Upper lobe of left lung (tissue), 6 donors: ENCODE measurements around the gene ZNF775. TPM values are rescaled to one million over a fixed set of nuclear protein-coding genes. Genes with fewer than 3 reads are reported as not detected.
A peak's percentile ranks its signal among the peaks of the same experiment; 100 is the strongest.

Source experiments
- ATAC-seq, 2 donors: fragments of 200-7000 bp; cut with Tn5 transposase; one replicate each; pipeline ENCODE4 v1.9.1; 2022; ENCODE audit warnings: mild to moderate bottlenecking in 2 of 2, moderate library complexity in 2 of 2; ENCODE audit not compliant: low FRiP score in 2 of 2
- DNase-seq, 2 donors: peaks; one replicate each; pipeline ENCODE4 v3.0.0-alpha.2; 2019 to 2020
- H3K27ac ChIP-seq, 4 donors: fragments of 200-600 bp; sonication (generic); one replicate each; pipeline ENCODE4 v1.5.1; 2016 to 2019
- H3K27me3 ChIP-seq, 4 donors: fragments of 200-600 bp; sonication (generic); one replicate each; pipeline ENCODE4 v1.5.1; 2017 to 2019
- H3K36me3 ChIP-seq, 4 donors: fragments of 200-600 bp; sonication (generic); one replicate each; pipeline ENCODE4 v1.5.1; 2016 to 2019
- H3K4me1 ChIP-seq, 4 donors: fragments of 200-600 bp; sonication (generic); one replicate each; pipeline ENCODE4 v1.5.1; 2018 to 2019
- H3K4me3 ChIP-seq, 4 donors: fragments of 200-600 bp; sonication (generic); one replicate each; pipeline ENCODE4 v1.5.1; 2017 to 2019; ENCODE audit warnings: mild to moderate bottlenecking in 2 of 4, moderate library complexity in 1 of 4
- H3K9me3 ChIP-seq, 4 donors: fragments of 200-600 bp; sonication (generic); one replicate each; pipeline ENCODE4 v1.5.1; 2018 to 2019
- CTCF ChIP-seq, 6 experiments: fragments of 450-650 bp in 4 of 6; fragments of 200-600 bp in 2 of 6; sonication (generic) in 2 of 6; IDR thresholded peaks; one replicate each; pipeline ENCODE4 v1.5.1; 2016 to 2019; ENCODE audit warnings: antibody characterized with exemption in 6 of 6
- EP300 ChIP-seq, 4 donors: sonication (generic); formaldehyde crosslinking; IDR thresholded peaks; one replicate each; pipeline ENCODE4 v1.5.1; 2017; ENCODE audit warnings: antibody characterized with exemption in 4 of 4, control low read depth in 2 of 4
- POLR2A ChIP-seq, 4 donors: fragments of 450-650 bp; IDR thresholded peaks; one replicate each; pipeline ENCODE4 v1.5.1; 2016 to 2017; ENCODE audit warnings: antibody characterized with exemption in 4 of 4, mild to moderate bottlenecking in 2 of 4
- POLR2AphosphoS5 ChIP-seq, 2 donors: sonication (generic); formaldehyde crosslinking; IDR thresholded peaks; one replicate each; pipeline ENCODE4 v1.5.1; 2017; ENCODE audit warnings: antibody characterized with exemption in 2 of 2
- WGBS, 2 donors: methylation state at CpG; one replicate each; pipeline ENCODE4 v1.1.5; 2017 to 2018; 5-methylcytosine and 5-hydroxymethylcytosine counted together
- total RNA-seq, 6 donors: library from RNA; depleted of rRNA in 4 of 6; stranded (reverse); fragments of >200 nt in 4 of 6; gene quantifications; one replicate each; pipeline versions ENCODE4 v1.1.0 to v1.2.1, GENCODE V29; 2016 to 2021
- donor health status: DM: no; HTN: no; CAD: no; lungs with moderate emphysema.
- donor health status: DM: no; HTN: yes; CAD: no; lungs with severe emphysema.

ZNF775 gene
- total RNA-seq, 6 donors from 2014 or later = 3.0 to 6.5 (median 5.5) TPM

- no peak overlapping the region for H3K4me3 ChIP-seq
- TF ChIP-seq EP300 (IDR thresholded peaks at IDR 0.05) (no peak), CTCF (IDR thresholded peaks at IDR 0.05) (no peak), POLR2A (IDR thresholded peaks at IDR 0.05) (no peak), POLR2AphosphoS5 (IDR thresholded peaks at IDR 0.05) (no peak)
- WGBS, 2 donors = 96 to 98% methylated on average over 35 to 91 of the region's 91 CpGs
- peak in 1 of 2 donors; percentile 84 for DNase-seq
- ATAC-seq = no peak
- no peak overlapping the region for H3K27ac ChIP-seq
- peaks cover 0 to 23% (median 13%) of the 10 kb centered on the region in 4 donors for H3K36me3 ChIP-seq
- no peaks in the 10 kb centered on the region for H3K27me3 ChIP-seq
- no peaks in the 10 kb centered on the region for H3K4me1 ChIP-seq
- no peaks in the 10 kb centered on the region for H3K9me3 ChIP-seq
Measured at GRCh38 chr7:150397346-150398107, 18.4 kb downstream of the ZNF775 start.

- Histone ChIP-seq H3K27me3 (no peaks in the 10 kb centered on the region), H3K27ac (no peak overlapping the region), H3K9me3 (no peaks in the 10 kb centered on the region), H3K36me3 (peaks cover 0 to 23% (median 13%) of the 10 kb centered on the region in 4 donors), H3K4me1 (no peaks in the 10 kb centered on the region), H3K4me3 (no peak overlapping the region)
- ATAC-seq (no peak), DNase-seq (no peak)
- 87 to 92% methylated on average over 25 to 27 of the region's 27 CpGs for WGBS, 2 donors
- TF ChIP-seq CTCF (IDR thresholded peaks at IDR 0.05) (no peak), POLR2A (IDR thresholded peaks at IDR 0.05) (no peak), POLR2AphosphoS5 (IDR thresholded peaks at IDR 0.05) (no peak), EP300 (IDR thresholded peaks at IDR 0.05) (no peak)
Measured at GRCh38 chr7:150398108-150398964, 19.2 kb downstream of the ZNF775 start.

- DNase-seq (peak in 1 of 2 donors; percentile 12), ATAC-seq (no peak)
- WGBS, 2 donors = 50 to 54% methylated on average over 2 of the region's 2 CpGs
- Histone ChIP-seq H3K4me1 (peaks cover 3 to 6% (median 4%) of the 10 kb centered on the region in 4 donors), H3K36me3 (peaks cover 0 to 23% (median 13%) of the 10 kb centered on the region in 4 donors), H3K4me3 (no peak overlapping the region), H3K27ac (no peak overlapping the region), H3K9me3 (no peaks in the 10 kb centered on the region), H3K27me3 (no peaks in the 10 kb centered on the region)
- no peak for TF ChIP-seq POLR2AphosphoS5 (IDR thresholded peaks at IDR 0.05)
- TF ChIP-seq POLR2A (IDR thresholded peaks at IDR 0.05) = no peak
- TF ChIP-seq EP300 (IDR thresholded peaks at IDR 0.05) = no peak
- no peak for TF ChIP-seq CTCF (IDR thresholded peaks at IDR 0.05)
Measured at GRCh38 chr7:150398965-150399320, 19.8 kb downstream of the ZNF775 start.

GRCh38 chr7:150399421-150400007 lies 20.4 kb downstream of the ZNF775 start:
- peak in 1 of 2 donors; percentile 10 for DNase-seq
- Histone ChIP-seq H3K27me3 (no peaks in the 10 kb centered on the region), H3K9me3 (no peaks in the 10 kb centered on the region), H3K36me3 (peaks cover 0 to 23% (median 13%) of the 10 kb centered on the region in 4 donors), H3K4me1 (peaks cover 8 to 11% (median 10%) of the 10 kb centered on the region in 4 donors), H3K4me3 (no peak overlapping the region), H3K27ac (no peak overlapping the region)
- 86 to 89% methylated on average over 15 of the region's 15 CpGs for WGBS, 2 donors
- TF ChIP-seq POLR2A (IDR thresholded peaks at IDR 0.05) = no peak
- no peak for TF ChIP-seq EP300 (IDR thresholded peaks at IDR 0.05)
- TF ChIP-seq CTCF (IDR thresholded peaks at IDR 0.05) = no peak
- TF ChIP-seq POLR2AphosphoS5 (IDR thresholded peaks at IDR 0.05) = no peak
- no peak for ATAC-seq
